DMS 273 treated with DMSO at 0.1 percent for 48 hours (cell line): ENCODE results near the gene MMP19.

Experiments
- DNase-seq: peaks from one replicate; lab custom pipeline; 2025; lab: John Stamatoyannopoulos, UW

Gene MMP19

GRCh38 chr12:55815473-55815872 is 27.3 kb downstream of the MMP19 start:
- DNase-seq, result no peak

GRCh38 chr12:55814257-55814656 is 28.5 kb downstream of the MMP19 start:
- DNase-seq, result no peak

GRCh38 chr12:55812088-55812487 is 30.6 kb downstream of the MMP19 start:
- no peak for DNase-seq

GRCh38 chr12:55809274-55809673 is 33.5 kb downstream of the MMP19 start:
- DNase-seq, result no peak

GRCh38 chr12:55806982-55807381 is 35.8 kb downstream of the MMP19 start:
- DNase-seq, result no peak

- DNase-seq, result no peak
Measured at GRCh38 chr12:55797550-55797949, 45.2 kb downstream of the MMP19 start.

- DNase-seq, result peak; percentile 5
Measured at GRCh38 chr12:55797068-55797467, 45.7 kb downstream of the MMP19 start.

GRCh38 chr12:55795950-55796349 is 46.8 kb downstream of the MMP19 start:
- no peak for DNase-seq

GRCh38 chr12:55789893-55790292 is 52.8 kb downstream of the MMP19 start:
- no peak for DNase-seq

- DNase-seq, result no peak
Measured at GRCh38 chr12:55789171-55789570, 53.6 kb downstream of the MMP19 start.

- no peak for DNase-seq
Measured at GRCh38 chr12:55788546-55788945, 54.2 kb downstream of the MMP19 start.
